ENCODE data around the gene GPALPP1. TPM values are rescaled to one million over a fixed set of nuclear protein-coding genes. Genes with fewer than 3 reads are reported as not detected.

GPALPP1 gene
- total and polyA plus RNA-seq, 7 donors, result 7.8 to 40.7 (median 26.3) TPM

- Histone ChIP-seq H3K27me3 (no peaks in the 10 kb centered on the region), H3K4me1 (no peaks in the 10 kb centered on the region), H3K36me3 (peaks cover 0 to 30% (median 4%) of the 10 kb centered on the region in 4 donors), H3K4me3 (no peak overlapping the region), H3K9me3 (no peaks in the 10 kb centered on the region), H3K27ac (no peak overlapping the region)
- no peak for TF ChIP-seq POLR2A (IDR thresholded peaks at IDR 0.05)
- TF ChIP-seq POLR2AphosphoS5 (IDR thresholded peaks at IDR 0.05), result no peak
- TF ChIP-seq CTCF (IDR thresholded peaks at IDR 0.05), result no peak
- TF ChIP-seq EP300 (IDR thresholded peaks at IDR 0.05), result no peak
- WGBS, 2 donors, result 94 to 97% methylated on average over 2 of the region's 2 CpGs
- intact Hi-C loops (cut with DNase I), result no loop called here
- no peak for DNase-seq
These were observed 45.0 kb downstream of the GPALPP1 start for GRCh38 chr13:45034342-45034741.

GRCh38 chr13:45036206-45036605, 46.9 kb downstream of the GPALPP1 start:
- H3K36me3 ChIP-seq, result peaks cover 0 to 13% (median 4%) of the 10 kb centered on the region in 4 donors
- H3K27ac ChIP-seq, result no peak overlapping the region
- intact Hi-C loops (cut with DNase I), result no loop called here
- no peak for DNase-seq
- TF ChIP-seq CTCF (IDR thresholded peaks at IDR 0.05) (no peak), POLR2AphosphoS5 (IDR thresholded peaks at IDR 0.05) (no peak)
- H3K4me3 ChIP-seq, result no peak overlapping the region
- H3K9me3 ChIP-seq, result no peaks in the 10 kb centered on the region
- no peaks in the 10 kb centered on the region for H3K4me1 ChIP-seq
- H3K27me3 ChIP-seq, result no peaks in the 10 kb centered on the region

GRCh38 chr13:45040173-45040572, 50.8 kb downstream of the GPALPP1 start:
- Histone ChIP-seq H3K36me3 (peaks cover 0 to 4% (median 2%) of the 10 kb centered on the region in 4 donors), H3K4me1 (no peaks in the 10 kb centered on the region), H3K4me3 (no peak overlapping the region), H3K27ac (no peak overlapping the region), H3K9me3 (no peaks in the 10 kb centered on the region), H3K27me3 (no peaks in the 10 kb centered on the region)
- TF ChIP-seq POLR2A (IDR thresholded peaks at IDR 0.05), result no peak
- TF ChIP-seq EP300 (IDR thresholded peaks at IDR 0.05), result no peak
- no peak for TF ChIP-seq POLR2AphosphoS5 (IDR thresholded peaks at IDR 0.05)
- TF ChIP-seq CTCF (IDR thresholded peaks at IDR 0.05), result no peak
- 94 to 95% methylated on average over 1 of the region's 1 CpG for WGBS, 2 donors
- no peak for DNase-seq
- intact Hi-C loops (cut with DNase I), result no loop called here

GRCh38 chr13:45040622-45041021, 51.3 kb downstream of the GPALPP1 start:
- Histone ChIP-seq H3K4me1 (no peaks in the 10 kb centered on the region), H3K9me3 (no peaks in the 10 kb centered on the region), H3K4me3 (no peak overlapping the region), H3K27me3 (no peaks in the 10 kb centered on the region), H3K27ac (no peak overlapping the region), H3K36me3 (peaks cover 0 to 4% (median 2%) of the 10 kb centered on the region in 4 donors)
- 88 to 90% methylated on average over 3 of the region's 3 CpGs for WGBS, 2 donors
- intact Hi-C loops (cut with DNase I), result no loop called here
- DNase-seq, result no peak
- TF ChIP-seq POLR2AphosphoS5 (IDR thresholded peaks at IDR 0.05) (no peak), EP300 (IDR thresholded peaks at IDR 0.05) (no peak)

DNA sequence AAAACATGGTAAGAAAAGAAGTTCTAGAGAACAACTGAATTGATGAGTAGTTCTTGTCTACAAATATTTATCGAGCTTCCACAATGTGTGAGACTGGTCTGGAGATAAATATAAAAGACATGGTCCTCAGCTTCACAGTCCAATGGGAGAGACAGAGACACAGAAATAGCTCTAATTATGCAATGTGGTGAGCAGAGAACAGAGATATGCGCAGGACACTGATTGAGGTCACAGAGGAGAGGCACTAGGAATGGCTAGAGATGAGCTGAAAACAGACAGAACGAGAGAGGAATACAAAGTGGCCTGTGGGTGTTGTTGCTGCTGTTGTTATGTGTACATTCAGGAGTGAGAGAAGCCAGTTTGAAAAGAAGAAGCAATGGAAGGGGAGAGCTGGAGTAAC, 53.2 kb downstream of the GPALPP1 start:
- intact Hi-C loops (cut with DNase I), result no loop called here
- no peak overlapping the region for H3K4me3 ChIP-seq
- no peak overlapping the region for H3K27ac ChIP-seq
- no peak for TF ChIP-seq POLR2AphosphoS5 (IDR thresholded peaks at IDR 0.05)
- no peak for TF ChIP-seq CTCF (IDR thresholded peaks at IDR 0.05)
- no peak for TF ChIP-seq POLR2A (IDR thresholded peaks at IDR 0.05)
- no peak for TF ChIP-seq EP300 (IDR thresholded peaks at IDR 0.05)
- peaks cover 0 to 4% (median 0%) of the 10 kb centered on the region in 4 donors for H3K36me3 ChIP-seq
- no peaks in the 10 kb centered on the region for H3K9me3 ChIP-seq
- 88 to 92% methylated on average over 3 of the region's 3 CpGs for WGBS, 2 donors
- peaks cover 0 to 9% (median 4%) of the 10 kb centered on the region in 4 donors for H3K4me1 ChIP-seq
- no peak for DNase-seq
- no peaks in the 10 kb centered on the region for H3K27me3 ChIP-seq
